ENCODE measurements around the gene OR10AD1.

DNA sequence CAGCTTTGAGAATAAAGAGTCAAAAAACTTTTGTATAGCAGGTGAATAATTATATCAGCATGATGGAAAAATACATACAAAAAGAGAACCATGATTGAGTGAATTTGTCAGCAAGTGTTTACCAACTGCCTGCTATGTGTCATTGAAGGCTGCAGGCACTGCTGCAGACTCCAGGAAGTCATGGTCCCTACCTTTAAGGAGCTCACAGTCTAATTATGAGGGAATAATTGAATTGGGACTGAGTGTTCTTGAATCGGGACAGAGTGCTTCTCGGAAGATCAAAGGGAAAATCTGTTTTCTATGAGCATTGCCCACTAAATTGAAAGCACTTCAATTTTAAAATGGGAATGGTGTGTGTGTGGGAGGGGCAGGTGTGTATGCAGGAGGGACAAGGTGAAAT, 9.5 kb downstream of the OR10AD1 start:
- no peak for TF ChIP-seq EZH2phosphoT487 (IDR thresholded peaks at IDR 0.05; ENCODE audit: borderline replicate concordance, low read depth, low read length)
- TF ChIP-seq, protein P1, sequence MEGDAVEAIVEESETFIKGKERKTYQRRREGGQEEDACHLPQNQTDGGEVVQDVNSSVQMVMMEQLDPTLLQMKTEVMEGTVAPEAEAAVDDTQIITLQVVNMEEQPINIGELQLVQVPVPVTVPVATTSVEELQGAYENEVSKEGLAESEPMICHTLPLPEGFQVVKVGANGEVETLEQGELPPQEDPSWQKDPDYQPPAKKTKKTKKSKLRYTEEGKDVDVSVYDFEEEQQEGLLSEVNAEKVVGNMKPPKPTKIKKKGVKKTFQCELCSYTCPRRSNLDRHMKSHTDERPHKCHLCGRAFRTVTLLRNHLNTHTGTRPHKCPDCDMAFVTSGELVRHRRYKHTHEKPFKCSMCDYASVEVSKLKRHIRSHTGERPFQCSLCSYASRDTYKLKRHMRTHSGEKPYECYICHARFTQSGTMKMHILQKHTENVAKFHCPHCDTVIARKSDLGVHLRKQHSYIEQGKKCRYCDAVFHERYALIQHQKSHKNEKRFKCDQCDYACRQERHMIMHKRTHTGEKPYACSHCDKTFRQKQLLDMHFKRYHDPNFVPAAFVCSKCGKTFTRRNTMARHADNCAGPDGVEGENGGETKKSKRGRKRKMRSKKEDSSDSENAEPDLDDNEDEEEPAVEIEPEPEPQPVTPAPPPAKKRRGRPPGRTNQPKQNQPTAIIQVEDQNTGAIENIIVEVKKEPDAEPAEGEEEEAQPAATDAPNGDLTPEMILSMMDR (conservative IDR thresholded peaks at IDR 0.05; ENCODE audit: low read length): no peak
